NB4 (cell line): ENCODE data around the gene CABLES1.
A peak's percentile ranks its signal among the peaks of the same experiment; 100 is the strongest.

ENCODE experiments used
- DNase-seq: peaks from one replicate; pipeline ENCODE4 v3.0.0; 2010; ENCODE audit warnings: low read depth
- H3K4me3 ChIP-seq: one replicate; pipeline ENCODE4 v1.5.1; 2011; ENCODE audit warnings: mild to moderate bottlenecking, low read depth, low read length, moderate library complexity
- CTCF ChIP-seq: IDR thresholded peaks from one replicate; pipeline ENCODE4 v1.5.1; 2012; ENCODE audit warnings: low read depth, low read length
- MAX ChIP-seq: IDR thresholded peaks from 2 replicates; pipeline ENCODE4 v1.6.1; 2011; ENCODE audit warnings: low read depth, low read length
- MYC ChIP-seq: IDR thresholded peaks from 2 replicates; pipeline ENCODE4 v1.6.1; 2011; ENCODE audit warnings: low read depth, low read length
- POLR2A ChIP-seq: IDR thresholded peaks from 2 replicates; pipeline ENCODE4 v1.6.1; 2011; ENCODE audit warnings: mild to moderate bottlenecking; ENCODE audit not compliant: insufficient read length; ENCODE audit errors: extremely low read depth

CABLES1 gene

GRCh38 chr18:23277399-23277798 lies 142.1 kb downstream of the CABLES1 start:
- TF ChIP-seq CTCF = no peak
- TF ChIP-seq MYC = no peak
- no peak for DNase-seq
- no peak overlapping the region for H3K4me3 ChIP-seq

- no peak for DNase-seq
- TF ChIP-seq POLR2A = no peak
- no peak for TF ChIP-seq CTCF
- TF ChIP-seq MAX = no peak
- no peak for TF ChIP-seq MYC
- no peak overlapping the region for H3K4me3 ChIP-seq
Measured at GRCh38 chr18:23279931-23280330, 144.6 kb downstream of the CABLES1 start.

- no peak overlapping the region for H3K4me3 ChIP-seq
- TF ChIP-seq CTCF (no peak), MAX (no peak), POLR2A (no peak), MYC (no peak)
- DNase-seq = peak; percentile 18
Measured at GRCh38 chr18:23280844-23281243, 145.6 kb downstream of the CABLES1 start.

GRCh38 chr18:23281626-23282436 lies 146.5 kb downstream of the CABLES1 start:
- TF ChIP-seq CTCF (no peak), MYC (no peak), MAX (no peak), POLR2A (no peak)
- DNase-seq = no peak
- H3K4me3 ChIP-seq = no peak overlapping the region

- H3K4me3 ChIP-seq = no peak overlapping the region
- TF ChIP-seq POLR2A = no peak
- TF ChIP-seq MYC = no peak
- no peak for TF ChIP-seq MAX
- TF ChIP-seq CTCF = no peak
Measured at GRCh38 chr18:23282437-23282781, 147.1 kb downstream of the CABLES1 start.

GRCh38 chr18:23283916-23284430 lies 148.7 kb downstream of the CABLES1 start:
- no peak for TF ChIP-seq CTCF
- no peak for TF ChIP-seq MAX
- TF ChIP-seq MYC = no peak
- no peak for TF ChIP-seq POLR2A
- peak; percentile 27 for DNase-seq
- H3K4me3 ChIP-seq = no peak overlapping the region

More at GRCh38 chr18:23282437-23282781, 147.1 kb downstream of the CABLES1 start:
- no peak for DNase-seq
